ENCODE measurements around the gene PDIA5. TPM values are rescaled to one million over a fixed set of nuclear protein-coding genes. Genes with fewer than 3 reads are reported as not detected.
"Not testable (repeated sequence)": the region's sequence is repeated elsewhere in the genome, so short reads cannot be mapped to it uniquely, and the experiment has no call there.

Gene PDIA5
- total RNA-seq, 1 donor: 54.3 TPM

DNA sequence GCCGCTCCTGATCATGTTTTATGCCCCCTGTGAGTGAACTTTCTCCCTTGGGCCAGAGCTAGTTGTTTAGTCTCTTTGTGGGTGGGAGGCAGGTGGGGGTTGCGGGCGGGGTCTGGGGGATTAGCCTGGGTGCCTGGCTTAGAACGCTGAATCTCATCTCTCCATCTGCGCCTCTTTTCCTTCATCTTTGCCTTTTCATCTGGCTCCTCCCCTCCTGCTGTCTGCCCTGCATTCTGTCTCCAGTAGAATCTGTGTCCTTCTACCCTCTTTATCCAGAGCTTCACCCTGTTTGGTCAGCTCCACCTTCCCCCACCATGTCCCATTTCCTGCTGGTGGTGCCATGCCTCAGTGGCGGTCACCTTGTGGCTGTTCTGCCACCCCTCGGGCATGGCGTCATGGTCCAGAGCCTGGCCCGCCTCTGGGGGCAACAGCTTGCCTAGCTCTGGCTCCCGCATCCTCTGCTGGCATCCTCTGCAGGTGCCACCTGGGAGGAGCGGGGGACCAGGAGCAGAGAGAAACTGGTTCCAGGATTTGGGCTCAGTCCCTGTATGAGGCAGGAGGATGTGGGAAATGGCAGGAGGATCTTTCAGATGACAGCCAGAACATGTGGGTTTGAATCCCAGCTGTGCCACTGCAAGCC lies 44.3 kb downstream of the PDIA5 start:
- peaks cover 79% of the 10 kb centered on the region for H3K36me3 ChIP-seq (ENCODE audit: insufficient read depth, low read length)
- no peak for TF ChIP-seq CTCF (IDR thresholded peaks at IDR 0.05; ENCODE audit: extremely low read depth, low read depth, low read length)
- H3K4me3 ChIP-seq (ENCODE audit: insufficient read depth, low read length): no peak overlapping the region
- no peaks in the 10 kb centered on the region for H3K9me3 ChIP-seq (ENCODE audit: low read depth, low read length)
- no peaks in the 10 kb centered on the region for H3K4me1 ChIP-seq (ENCODE audit: insufficient read depth, low read length)
- H3K4me2 ChIP-seq (ENCODE audit: insufficient read depth, low read length): no peak overlapping the region
- no peak overlapping the region for H2AFZ ChIP-seq (ENCODE audit: low read length)
- no peak for DNase-seq (ENCODE audit: insufficient read length, low spot score, missing footprints)
- no peaks in the 10 kb centered on the region for H3K27me3 ChIP-seq (ENCODE audit: insufficient read depth, low read length)
- peaks cover 6% of the 10 kb centered on the region for H4K20me1 ChIP-seq (ENCODE audit: insufficient read depth, low read length)
- no peaks in the 10 kb centered on the region for H3K79me2 ChIP-seq (ENCODE audit: insufficient read depth, low read length)
- no peak overlapping the region for H3K27ac ChIP-seq (ENCODE audit: low read depth, low read length)

DNA sequence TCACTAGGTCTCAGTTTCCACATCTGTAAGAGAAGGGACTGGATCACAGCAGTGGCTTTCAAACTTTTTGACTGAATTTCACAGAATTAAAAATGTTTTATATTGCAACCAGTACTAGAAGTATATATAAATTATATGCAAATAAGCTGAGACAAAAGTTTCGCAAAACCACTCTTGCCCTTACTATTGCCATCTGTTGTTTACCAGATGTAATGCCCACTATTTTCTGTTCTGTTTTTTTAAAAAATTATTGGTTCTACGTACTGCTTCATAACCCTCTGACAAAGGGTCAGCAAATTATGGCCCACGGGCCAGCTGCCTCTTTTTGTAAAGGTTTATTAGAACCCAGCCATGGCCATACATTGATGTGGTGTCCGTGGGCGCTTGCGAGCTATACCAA lies 44.8 kb downstream of the PDIA5 start:
- Histone ChIP-seq H2AFZ (ENCODE audit: low read length) (no peak overlapping the region), H3K27ac (ENCODE audit: low read depth, low read length) (no peak overlapping the region), H3K4me3 (ENCODE audit: insufficient read depth, low read length) (no peak overlapping the region), H3K9me3 (ENCODE audit: low read depth, low read length) (no peaks in the 10 kb centered on the region), H3K27me3 (ENCODE audit: insufficient read depth, low read length) (no peaks in the 10 kb centered on the region), H3K36me3 (ENCODE audit: insufficient read depth, low read length) (peaks cover 78% of the 10 kb centered on the region), H4K20me1 (ENCODE audit: insufficient read depth, low read length) (peaks cover 6% of the 10 kb centered on the region), H3K4me1 (ENCODE audit: insufficient read depth, low read length) (no peaks in the 10 kb centered on the region), H3K79me2 (ENCODE audit: insufficient read depth, low read length) (no peaks in the 10 kb centered on the region), H3K4me2 (ENCODE audit: insufficient read depth, low read length) (no peak overlapping the region)
- TF ChIP-seq CTCF (IDR thresholded peaks at IDR 0.05; ENCODE audit: extremely low read depth, low read depth, low read length): no peak
- DNase-seq (ENCODE audit: insufficient read length, low spot score, missing footprints): peak; percentile 63

DNA sequence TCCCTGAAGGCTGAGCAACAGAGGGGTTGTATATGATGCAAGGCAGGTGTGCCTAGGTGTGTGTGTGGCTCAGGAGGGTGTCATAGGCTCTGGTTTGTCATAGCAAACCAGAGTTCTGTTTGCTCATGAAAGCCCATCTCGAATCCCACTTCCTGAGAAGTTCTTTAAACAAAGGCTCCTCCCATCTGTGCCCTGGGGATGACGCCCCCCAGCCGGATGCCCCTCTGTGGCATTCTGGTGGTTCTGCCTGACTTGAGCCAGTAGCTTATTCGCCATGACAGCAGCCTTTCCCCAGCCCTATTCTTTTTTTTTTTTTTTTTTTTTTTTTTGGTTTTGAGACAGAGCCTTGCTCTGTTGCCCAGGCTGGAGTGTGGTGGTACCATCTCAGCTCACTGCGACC lies 45.4 kb downstream of the PDIA5 start:
- no peaks in the 10 kb centered on the region for H3K4me1 ChIP-seq (ENCODE audit: insufficient read depth, low read length)
- no peaks in the 10 kb centered on the region for H3K79me2 ChIP-seq (ENCODE audit: insufficient read depth, low read length)
- TF ChIP-seq CTCF (IDR thresholded peaks at IDR 0.05; ENCODE audit: extremely low read depth, low read depth, low read length): no peak
- H4K20me1 ChIP-seq (ENCODE audit: insufficient read depth, low read length): peaks cover 6% of the 10 kb centered on the region
- no peak overlapping the region for H2AFZ ChIP-seq (ENCODE audit: low read length)
- H3K36me3 ChIP-seq (ENCODE audit: insufficient read depth, low read length): peaks cover 73% of the 10 kb centered on the region
- no peak overlapping the region for H3K4me2 ChIP-seq (ENCODE audit: insufficient read depth, low read length)
- DNase-seq (ENCODE audit: insufficient read length, low spot score, missing footprints): no peak
- no peaks in the 10 kb centered on the region for H3K27me3 ChIP-seq (ENCODE audit: insufficient read depth, low read length)
- H3K9me3 ChIP-seq (ENCODE audit: low read depth, low read length): no peaks in the 10 kb centered on the region
- no peak overlapping the region for H3K4me3 ChIP-seq (ENCODE audit: insufficient read depth, low read length)
- no peak overlapping the region for H3K27ac ChIP-seq (ENCODE audit: low read depth, low read length)

GRCh38 chr3:123112656-123113055 lies 45.8 kb downstream of the PDIA5 start:
- not testable (repeated sequence) for H4K20me1 ChIP-seq (ENCODE audit: insufficient read depth, low read length); H3K27me3 ChIP-seq (ENCODE audit: insufficient read depth, low read length); H3K4me1 ChIP-seq (ENCODE audit: insufficient read depth, low read length); H3K27ac ChIP-seq (ENCODE audit: low read depth, low read length); H3K4me2 ChIP-seq (ENCODE audit: insufficient read depth, low read length); H2AFZ ChIP-seq (ENCODE audit: low read length); DNase-seq (ENCODE audit: insufficient read length, low spot score, missing footprints); H3K79me2 ChIP-seq (ENCODE audit: insufficient read depth, low read length); H3K9me3 ChIP-seq (ENCODE audit: low read depth, low read length); H3K4me3 ChIP-seq (ENCODE audit: insufficient read depth, low read length)
- H3K36me3 ChIP-seq (ENCODE audit: insufficient read depth, low read length): peaks cover 72% of the 10 kb centered on the region

Measured in osteoblast (primary cell).